Loucy (cell line): Measurements from ENCODE around the gene AGBL1.

Experiments
- H2AFZ ChIP-seq: fragments of 200-600 bp; sonication (generic); 2 replicates; pipeline ENCODE4 v1.6.0; 2016; ENCODE audit warnings: antibody characterized with exemption, mild to moderate bottlenecking, low read length, moderate library complexity
- H3F3A ChIP-seq: fragments of 200-600 bp; 2 replicates; pipeline ENCODE4 v1.6.0; 2016; ENCODE audit warnings: antibody characterized with exemption, low read depth, mild to moderate bottlenecking
- H3K27me3 ChIP-seq: fragments of 200-600 bp; sonication (generic); 2 replicates; pipeline ENCODE4 v1.6.1; 2014; ENCODE audit warnings: low read length, mild to moderate bottlenecking; ENCODE audit not compliant: insufficient read depth, poor library complexity, severe bottlenecking
- H3K36me3 ChIP-seq: fragments of 200-600 bp; sonication (generic); 2 replicates; pipeline ENCODE4 v1.6.1; 2016; ENCODE audit warnings: low read length; ENCODE audit not compliant: insufficient read depth
- H3K4me1 ChIP-seq: fragments of 200-600 bp; sonication (generic); 2 replicates; pipeline ENCODE4 v1.5.1; 2014; ENCODE audit warnings: low read length, mild to moderate bottlenecking; ENCODE audit not compliant: insufficient read depth, poor library complexity, severe bottlenecking
- H3K4me2 ChIP-seq: fragments of 200-600 bp; sonication (generic); 2 replicates; pipeline ENCODE4 v1.6.0; 2014; ENCODE audit warnings: antibody characterized with exemption, low read length, low read depth, mild to moderate bottlenecking; ENCODE audit not compliant: poor library complexity, severe bottlenecking
- H3K4me3 ChIP-seq: fragments of 200-600 bp; sonication (generic); 2 replicates; pipeline ENCODE4 v1.5.1; 2014; ENCODE audit warnings: low read length, mild to moderate bottlenecking, mixed read lengths; ENCODE audit not compliant: poor library complexity, severe bottlenecking
- H3K79me2 ChIP-seq: fragments of 200-600 bp; sonication (generic); 2 replicates; pipeline ENCODE4 v1.6.1; 2014; ENCODE audit warnings: low read length; ENCODE audit not compliant: insufficient read depth
- H3K9ac ChIP-seq: fragments of 200-600 bp; sonication (generic); 2 replicates; pipeline ENCODE4 v1.6.0; 2014; ENCODE audit warnings: mild to moderate bottlenecking, low read depth, low read length, moderate library complexity; ENCODE audit not compliant: poor library complexity, severe bottlenecking
- H3K9me2 ChIP-seq: fragments of 200-600 bp; sonication (generic); replicated peaks from 2 replicates; pipeline ENCODE4 v1.6.1; 2016; ENCODE audit warnings: low read depth, low read length, mixed read lengths
- H3K9me3 ChIP-seq: fragments of 200-600 bp; sonication (generic); 2 replicates; pipeline ENCODE4 v1.6.1; 2014; ENCODE audit warnings: mild to moderate bottlenecking, antibody characterized with exemption, low read length, low read depth; ENCODE audit not compliant: insufficient read depth
- H4K20me1 ChIP-seq: fragments of 200-600 bp; sonication (generic); 2 replicates; pipeline ENCODE4 v1.6.0; 2014; ENCODE audit warnings: antibody characterized with exemption, low read length, mild to moderate bottlenecking; ENCODE audit not compliant: insufficient read depth, poor library complexity, severe bottlenecking
- EZH2phosphoT487 ChIP-seq: fragments of 200-600 bp; IDR thresholded peaks from 2 replicates; pipeline ENCODE4 v1.6.1; 2018; ENCODE audit warnings: antibody characterized with exemption, mild to moderate bottlenecking, moderate library complexity, borderline replicate concordance
- TF ChIP-seq, protein P1 (sequence below): fragments of 200-600 bp; sonication (generic); conservative IDR thresholded peaks from 2 replicates; pipeline ENCODE4 v1.5.1; 2014; ENCODE audit warnings: mild to moderate bottlenecking, antibody characterized with exemption, low read length

Gene AGBL1

DNA sequence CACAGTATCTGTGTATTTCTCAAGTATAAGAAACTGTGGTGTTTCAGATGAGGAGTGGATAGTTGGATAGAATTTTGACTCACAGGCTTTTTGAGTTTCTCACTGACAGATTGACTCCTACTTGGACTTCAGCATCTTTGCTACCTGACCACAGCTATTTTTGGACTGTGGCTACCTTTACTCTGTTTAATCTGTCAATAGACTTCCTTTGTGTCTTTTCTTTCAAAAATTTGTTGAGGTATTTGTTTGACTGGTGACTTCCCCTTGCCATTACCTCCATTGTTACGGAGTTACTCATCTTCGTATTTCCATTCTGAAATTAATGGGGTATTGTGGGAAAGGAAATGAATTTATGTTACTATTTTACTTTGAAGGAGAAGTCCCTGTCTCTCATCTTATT lies 123.8 kb downstream of the AGBL1 start:
- Histone ChIP-seq H2AFZ (no peak overlapping the region), H3K9ac (no peak overlapping the region), H3K79me2 (no peaks in the 10 kb centered on the region), H4K20me1 (no peaks in the 10 kb centered on the region), H3K36me3 (no peaks in the 10 kb centered on the region), H3K9me2 (no peaks in the 10 kb centered on the region), H3K9me3 (no peaks in the 10 kb centered on the region), H3K4me2 (no peak overlapping the region), H3K4me3 (no peak overlapping the region), H3K4me1 (no peaks in the 10 kb centered on the region), H3F3A (no peaks in the 10 kb centered on the region), H3K27me3 (no peaks in the 10 kb centered on the region)
- no peak for TF ChIP-seq EZH2phosphoT487
- TF ChIP-seq, protein P1, sequence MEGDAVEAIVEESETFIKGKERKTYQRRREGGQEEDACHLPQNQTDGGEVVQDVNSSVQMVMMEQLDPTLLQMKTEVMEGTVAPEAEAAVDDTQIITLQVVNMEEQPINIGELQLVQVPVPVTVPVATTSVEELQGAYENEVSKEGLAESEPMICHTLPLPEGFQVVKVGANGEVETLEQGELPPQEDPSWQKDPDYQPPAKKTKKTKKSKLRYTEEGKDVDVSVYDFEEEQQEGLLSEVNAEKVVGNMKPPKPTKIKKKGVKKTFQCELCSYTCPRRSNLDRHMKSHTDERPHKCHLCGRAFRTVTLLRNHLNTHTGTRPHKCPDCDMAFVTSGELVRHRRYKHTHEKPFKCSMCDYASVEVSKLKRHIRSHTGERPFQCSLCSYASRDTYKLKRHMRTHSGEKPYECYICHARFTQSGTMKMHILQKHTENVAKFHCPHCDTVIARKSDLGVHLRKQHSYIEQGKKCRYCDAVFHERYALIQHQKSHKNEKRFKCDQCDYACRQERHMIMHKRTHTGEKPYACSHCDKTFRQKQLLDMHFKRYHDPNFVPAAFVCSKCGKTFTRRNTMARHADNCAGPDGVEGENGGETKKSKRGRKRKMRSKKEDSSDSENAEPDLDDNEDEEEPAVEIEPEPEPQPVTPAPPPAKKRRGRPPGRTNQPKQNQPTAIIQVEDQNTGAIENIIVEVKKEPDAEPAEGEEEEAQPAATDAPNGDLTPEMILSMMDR: no peak

- no peaks in the 10 kb centered on the region for H3K4me1 ChIP-seq
- H3K36me3 ChIP-seq: no peaks in the 10 kb centered on the region
- no peak overlapping the region for H3K9ac ChIP-seq
- H3K27me3 ChIP-seq: no peaks in the 10 kb centered on the region
- H4K20me1 ChIP-seq: no peaks in the 10 kb centered on the region
- no peaks in the 10 kb centered on the region for H3K79me2 ChIP-seq
- H3F3A ChIP-seq: no peaks in the 10 kb centered on the region
- H3K4me2 ChIP-seq: no peak overlapping the region
- no peaks in the 10 kb centered on the region for H3K9me2 ChIP-seq
- no peak overlapping the region for H3K4me3 ChIP-seq
- H3K9me3 ChIP-seq: no peaks in the 10 kb centered on the region
- TF ChIP-seq EZH2phosphoT487: no peak
- TF ChIP-seq, protein P1: no peak
- no peak overlapping the region for H2AFZ ChIP-seq
Measured at GRCh38 chr15:86205096-86205495, 125.4 kb downstream of the AGBL1 start.

DNA sequence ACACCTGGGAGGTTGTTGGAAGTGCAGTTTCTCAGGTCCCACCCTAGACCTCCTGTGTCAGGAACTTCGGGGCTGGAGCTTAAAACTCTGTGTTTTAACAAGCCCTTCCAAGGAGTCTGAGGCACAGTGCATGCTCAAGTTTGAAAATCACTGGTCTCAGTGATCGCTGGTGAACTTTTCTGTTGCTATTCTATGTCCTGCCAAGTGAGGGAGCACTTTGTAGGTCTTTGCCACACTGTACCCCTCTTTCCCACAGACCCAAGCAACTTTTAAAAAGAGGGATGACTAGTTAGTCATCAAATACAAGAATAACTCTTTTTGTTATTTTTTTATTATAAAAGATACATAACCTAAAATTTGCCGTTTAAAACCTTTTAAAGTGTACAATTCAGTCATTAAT lies 133.7 kb downstream of the AGBL1 start:
- Histone ChIP-seq H3K4me3 (no peak overlapping the region), H3K27me3 (no peaks in the 10 kb centered on the region), H3K36me3 (no peaks in the 10 kb centered on the region), H3F3A (no peaks in the 10 kb centered on the region), H4K20me1 (no peaks in the 10 kb centered on the region), H2AFZ (no peak overlapping the region), H3K4me2 (no peak overlapping the region), H3K9me2 (no peaks in the 10 kb centered on the region), H3K79me2 (no peaks in the 10 kb centered on the region), H3K9me3 (peaks cover 4% of the 10 kb centered on the region; the same call in 1 of the 2 replicates), H3K4me1 (no peaks in the 10 kb centered on the region), H3K9ac (no peak overlapping the region)
- TF ChIP-seq, protein P1: 0 out of 2 replicates have a peak, but pooled peaks have one; percentile 32
- no peak for TF ChIP-seq EZH2phosphoT487
